Measurements from ENCODE around the gene TEKT2. TPM values are rescaled to one million over a fixed set of nuclear protein-coding genes. Genes with fewer than 3 reads are reported as not detected.

The TEKT2 gene
- total and polyA plus RNA-seq, 8 donors, result 0.32 to 16.0 (median 9.2) TPM

- no peak for DNase-seq
- Histone ChIP-seq H3K27ac (no peak overlapping the region), H3K27me3 (no peaks in the 10 kb centered on the region), H3K36me3 (peaks cover 4 to 59% of the 10 kb centered on the region in 2 donors), H3K4me1 (peaks cover 11 to 63% of the 10 kb centered on the region in 2 donors), H3K4me3 (no peak overlapping the region), H3K9me3 (no peaks in the 10 kb centered on the region)
- no peak for ATAC-seq
- no peak for TF ChIP-seq CTCF (IDR thresholded peaks at IDR 0.05)
- intact Hi-C loops (cut with DNase I), result no loop called here
These were observed 8.4 kb downstream of the TEKT2 start for GRCh38 chr1:36092166-36092797.

GRCh38 chr1:36092798-36093185, 8.9 kb downstream of the TEKT2 start:
- ATAC-seq (no peak), DNase-seq (no peak)
- Histone ChIP-seq H3K9me3 (no peaks in the 10 kb centered on the region), H3K4me3 (no peak overlapping the region), H3K4me1 (peaks cover 11 to 63% of the 10 kb centered on the region in 2 donors), H3K27ac (no peak overlapping the region), H3K27me3 (no peaks in the 10 kb centered on the region), H3K36me3 (peaks cover 4 to 61% of the 10 kb centered on the region in 2 donors)
- intact Hi-C loops (cut with DNase I), result no loop called here
- no peak for TF ChIP-seq CTCF (IDR thresholded peaks at IDR 0.05)

- Histone ChIP-seq H3K27me3 (no peaks in the 10 kb centered on the region), H3K36me3 (peaks cover 4 to 61% of the 10 kb centered on the region in 2 donors), H3K4me3 (no peak overlapping the region), H3K4me1 (peaks cover 10 to 60% of the 10 kb centered on the region in 2 donors), H3K27ac (no peak overlapping the region), H3K9me3 (no peaks in the 10 kb centered on the region)
- intact Hi-C loops (cut with DNase I), result no loop called here
- TF ChIP-seq CTCF (IDR thresholded peaks at IDR 0.05), result no peak
- ATAC-seq (no peak), DNase-seq (no peak)
These were observed 9.3 kb downstream of the TEKT2 start for GRCh38 chr1:36093226-36093625.

- no peak overlapping the region for H3K4me3 ChIP-seq
- ATAC-seq, result no peak
- no peaks in the 10 kb centered on the region for H3K9me3 ChIP-seq
- no peaks in the 10 kb centered on the region for H3K27me3 ChIP-seq
- TF ChIP-seq CTCF (IDR thresholded peaks at IDR 0.05), result no peak
- DNase-seq, result no peak
- peaks cover 8 to 57% of the 10 kb centered on the region in 2 donors for H3K4me1 ChIP-seq
- peak overlapping the region; percentile 3 to 23 for H3K27ac ChIP-seq
- intact Hi-C loops (cut with DNase I), result no loop called here
- peaks cover 4 to 61% of the 10 kb centered on the region in 2 donors for H3K36me3 ChIP-seq
These were observed 10.0 kb downstream of the TEKT2 start for GRCh38 chr1:36093929-36094328.

- DNase-seq (no peak), ATAC-seq (no peak)
- peaks cover 4 to 61% of the 10 kb centered on the region in 2 donors for H3K36me3 ChIP-seq
- no peaks in the 10 kb centered on the region for H3K9me3 ChIP-seq
- TF ChIP-seq CTCF (IDR thresholded peaks at IDR 0.05), result no peak
- intact Hi-C loops (cut with DNase I), result no loop called here
- H3K4me3 ChIP-seq, result no peak overlapping the region
- peak overlapping the region in 1 of 2 donors; percentile 70 for H3K27ac ChIP-seq
- peaks cover 8 to 55% of the 10 kb centered on the region in 2 donors for H3K4me1 ChIP-seq
- H3K27me3 ChIP-seq, result no peaks in the 10 kb centered on the region
These were observed 10.7 kb downstream of the TEKT2 start for GRCh38 chr1:36094621-36095061.

All from left lung (tissue), 10 donors.